ENCODE results near the gene TEKT5. TPM values are rescaled to one million over a fixed set of nuclear protein-coding genes. Genes with fewer than 3 reads are reported as not detected.
"Not testable (repeated sequence)": the region's sequence is repeated elsewhere in the genome, so short reads cannot be mapped to it uniquely, and the experiment has no call there.

The TEKT5 gene
- total RNA-seq: not detected in 2 replicates

DNA sequence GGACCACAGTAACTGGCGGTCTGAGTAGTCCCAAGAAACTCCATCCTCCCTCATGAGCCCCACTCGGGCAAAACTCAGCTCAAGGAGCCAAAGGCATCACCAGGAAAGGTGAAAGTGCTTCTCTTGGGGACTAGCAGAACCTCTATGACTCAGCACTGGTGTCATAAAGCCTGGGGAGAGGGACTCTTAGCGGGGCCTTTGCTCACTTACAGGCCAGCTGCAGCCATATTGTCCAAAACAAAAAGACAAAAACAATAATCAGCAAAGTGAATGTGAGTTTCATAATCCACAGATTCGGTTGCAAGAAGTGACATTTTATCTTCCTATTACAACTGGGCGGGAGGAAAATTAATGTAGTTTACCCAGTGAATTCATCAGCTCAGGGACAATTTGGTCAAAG is at the start of gene TEKT5:
TEKT5 (minus strand) TSS at position 101 of the 400 bp plus-strand sequence; CDS start at position 44, 57 bp downstream.
- H3K4me3 ChIP-seq (ENCODE audit: low read depth, low read length): no peak within 1 kb of the TSS
- no peak for DNase-seq (ENCODE audit: low read depth)
- TF ChIP-seq, protein P1, sequence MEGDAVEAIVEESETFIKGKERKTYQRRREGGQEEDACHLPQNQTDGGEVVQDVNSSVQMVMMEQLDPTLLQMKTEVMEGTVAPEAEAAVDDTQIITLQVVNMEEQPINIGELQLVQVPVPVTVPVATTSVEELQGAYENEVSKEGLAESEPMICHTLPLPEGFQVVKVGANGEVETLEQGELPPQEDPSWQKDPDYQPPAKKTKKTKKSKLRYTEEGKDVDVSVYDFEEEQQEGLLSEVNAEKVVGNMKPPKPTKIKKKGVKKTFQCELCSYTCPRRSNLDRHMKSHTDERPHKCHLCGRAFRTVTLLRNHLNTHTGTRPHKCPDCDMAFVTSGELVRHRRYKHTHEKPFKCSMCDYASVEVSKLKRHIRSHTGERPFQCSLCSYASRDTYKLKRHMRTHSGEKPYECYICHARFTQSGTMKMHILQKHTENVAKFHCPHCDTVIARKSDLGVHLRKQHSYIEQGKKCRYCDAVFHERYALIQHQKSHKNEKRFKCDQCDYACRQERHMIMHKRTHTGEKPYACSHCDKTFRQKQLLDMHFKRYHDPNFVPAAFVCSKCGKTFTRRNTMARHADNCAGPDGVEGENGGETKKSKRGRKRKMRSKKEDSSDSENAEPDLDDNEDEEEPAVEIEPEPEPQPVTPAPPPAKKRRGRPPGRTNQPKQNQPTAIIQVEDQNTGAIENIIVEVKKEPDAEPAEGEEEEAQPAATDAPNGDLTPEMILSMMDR (conservative IDR thresholded peaks at IDR 0.05; ENCODE audit: low read depth, low read length): no peak

DNA sequence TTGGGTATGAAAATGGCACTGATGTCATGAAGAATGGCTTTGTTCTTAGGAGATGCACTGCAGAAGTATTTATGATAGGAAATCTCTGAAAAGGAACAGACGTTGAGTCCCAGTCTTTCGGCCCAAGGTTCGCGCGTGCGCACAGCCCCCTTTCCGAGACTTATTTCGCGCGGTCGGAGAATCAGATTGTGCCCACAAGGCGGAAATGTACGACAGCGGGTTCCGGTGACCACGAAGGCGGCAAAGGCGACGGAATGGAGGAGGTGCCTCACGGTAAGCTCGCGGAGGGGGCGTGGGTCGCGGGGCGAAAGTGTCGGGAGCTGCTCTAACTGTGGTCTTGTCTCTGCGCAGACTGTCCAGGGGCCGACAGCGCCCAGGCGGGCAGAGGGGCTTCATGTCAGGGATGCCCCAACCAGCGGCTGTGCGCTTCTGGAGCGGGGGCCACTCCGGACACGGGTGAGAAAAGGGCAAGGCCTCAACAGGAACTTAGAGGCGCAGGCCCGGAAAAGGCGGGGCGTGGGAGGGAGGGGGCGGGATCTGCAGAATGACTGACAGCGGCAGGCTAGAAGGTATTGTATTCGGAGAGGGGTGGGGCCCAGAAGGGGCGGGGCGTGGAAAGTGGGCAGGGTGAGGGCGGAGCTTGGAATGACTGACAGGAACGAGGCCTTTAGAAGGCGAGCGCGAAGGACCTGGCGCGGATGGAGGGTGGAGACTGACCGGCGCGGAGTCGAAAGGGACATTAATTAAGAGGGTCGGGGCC is 49.1 kb upstream of the TEKT5 start, which contains the start of gene NUBP1:
NUBP1 (plus strand) TSS at position 233 of the 760 bp plus-strand sequence; CDS start at position 255, 22 bp downstream.
- DNase-seq (ENCODE audit: low read depth): peak; percentile 76
- TF ChIP-seq, protein P1 (conservative IDR thresholded peaks at IDR 0.05; ENCODE audit: low read depth, low read length): no peak
- peak within 1 kb of the TSS; percentile 57 for H3K4me3 ChIP-seq (ENCODE audit: low read depth, low read length)

DNA sequence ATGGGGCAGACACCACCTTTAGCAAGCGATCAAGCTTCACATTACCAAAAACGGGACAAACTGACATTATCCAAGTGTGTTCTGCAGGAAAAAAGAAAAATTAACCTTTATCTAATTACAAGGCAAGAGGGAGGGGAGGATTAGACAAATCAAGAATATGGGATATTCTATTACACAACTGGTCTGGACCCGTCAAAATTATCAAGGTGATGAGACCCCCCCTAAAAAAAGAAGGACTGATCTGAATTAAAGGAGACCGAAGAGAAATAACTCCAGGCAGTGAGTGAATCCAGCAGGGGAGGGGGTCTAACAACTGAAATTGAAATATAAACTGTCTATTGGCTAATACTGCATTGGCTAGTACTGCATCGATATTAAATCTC is 48.5 kb upstream of the TEKT5 start:
- H3K4me3 ChIP-seq (ENCODE audit: low read depth, low read length): peak overlapping the region; percentile 57
- TF ChIP-seq, protein P1 (conservative IDR thresholded peaks at IDR 0.05; ENCODE audit: low read depth, low read length): no peak
- no peak for DNase-seq (ENCODE audit: low read depth)

- TF ChIP-seq, protein P1 (conservative IDR thresholded peaks at IDR 0.05; ENCODE audit: low read depth, low read length): no peak
- DNase-seq (ENCODE audit: low read depth): no peak
- H3K4me3 ChIP-seq (ENCODE audit: low read depth, low read length): no peak overlapping the region
Observed at GRCh38 chr16:10741844-10742243, 47.1 kb upstream of the TEKT5 start.

DNA sequence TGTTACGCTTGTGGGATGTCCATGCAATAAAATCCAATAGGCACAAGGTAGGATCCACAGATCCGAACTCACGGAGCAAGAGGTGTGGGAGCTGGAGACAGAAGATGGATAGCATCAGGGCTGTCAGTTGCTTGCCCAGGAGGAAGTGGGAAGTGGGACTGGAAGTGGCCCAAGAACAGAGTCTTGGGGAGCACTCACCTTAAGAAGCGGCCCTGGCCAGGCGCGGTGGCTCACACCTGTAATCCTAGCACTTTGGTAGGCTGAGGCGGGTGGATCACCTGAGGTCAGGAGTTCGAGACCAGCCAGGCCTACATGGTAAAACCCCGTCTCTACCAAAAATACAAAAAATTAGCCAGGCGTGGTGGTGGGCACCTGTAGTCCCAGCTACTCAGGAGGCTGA is 46.5 kb upstream of the TEKT5 start:
- H3K4me3 ChIP-seq (ENCODE audit: low read depth, low read length); DNase-seq (ENCODE audit: low read depth): not testable (repeated sequence)

GRCh38 chr16:10740845-10741208 is 46.1 kb upstream of the TEKT5 start:
- DNase-seq (ENCODE audit: low read depth): no peak
- TF ChIP-seq, protein P1 (conservative IDR thresholded peaks at IDR 0.05; ENCODE audit: low read depth, low read length): no peak
- no peak overlapping the region for H3K4me3 ChIP-seq (ENCODE audit: low read depth, low read length)

GRCh38 chr16:10740000-10740844 is 45.5 kb upstream of the TEKT5 start:
- no peak overlapping the region for H3K4me3 ChIP-seq (ENCODE audit: low read depth, low read length)
- TF ChIP-seq, protein P1 (conservative IDR thresholded peaks at IDR 0.05; ENCODE audit: low read depth, low read length): no peak
- DNase-seq (ENCODE audit: low read depth): no peak

Measured in epithelial cell of proximal tubule (primary cell).